WTC11 (cell line): Measurements from ENCODE around the gene EI24. TPM values are rescaled to one million over a fixed set of nuclear protein-coding genes. Genes with fewer than 3 reads are reported as not detected.

Experiments
- ATAC-seq: fragments of 200-7000 bp; cut with Tn5 transposase; 2 replicates; pipeline ENCODE4 v1.10.0; 2021; ENCODE audit warnings: mild to moderate bottlenecking, moderate library complexity
- CTCF ChIA-PET: fragments of 300-600 bp; sonication (Branson Sonifier 250); formaldehyde crosslinking; loops from one replicate; lab custom pipeline; 2021; ENCODE audit warnings: antibody characterized with exemption; lab: Charles Lee
- POLR2A ChIA-PET: fragments of 350-600 bp; sonication (Branson Sonifier 250); formaldehyde crosslinking; loops from one replicate; lab custom pipeline; 2021; ENCODE audit warnings: antibody characterized with exemption; lab: Charles Lee
- DNase-seq: peaks from one replicate; pipeline ENCODE4 v3.0.0; 2021; ENCODE audit warnings: low spot score
- H3K27ac Mint-ChIP-seq: 2 replicates; pipeline ENCODE4 v1.8.0; 2021; ENCODE audit warnings: mixed read lengths
- H3K27me3 Mint-ChIP-seq: 2 replicates; pipeline ENCODE4 v1.8.0; 2021; ENCODE audit warnings: low read depth, mild to moderate bottlenecking, moderate library complexity, mixed read lengths
- H3K36me3 Mint-ChIP-seq: 2 replicates; pipeline ENCODE4 v1.8.0; 2021; ENCODE audit warnings: mixed read lengths
- H3K4me1 Mint-ChIP-seq: 2 replicates; pipeline ENCODE4 v1.8.0; 2022; ENCODE audit warnings: mixed read lengths
- H3K4me3 Mint-ChIP-seq: 2 replicates; pipeline ENCODE4 v1.8.0; 2021; ENCODE audit warnings: mild to moderate bottlenecking, moderate library complexity, mixed read lengths
- H3K9me3 Mint-ChIP-seq: 2 replicates; pipeline ENCODE4 v1.8.0; 2021; ENCODE audit warnings: mixed read lengths
- ATF3 ChIP-seq: sonication (generic); formaldehyde crosslinking; conservative IDR thresholded peaks from 2 replicates; pipeline ENCODE4 v1.8.1; 2022; ENCODE audit warnings: mild to moderate bottlenecking, missing genetic modification reagents
- CBFB ChIP-seq: sonication (generic); formaldehyde crosslinking; IDR thresholded peaks from 2 replicates; pipeline ENCODE4 v1.8.1; 2022; ENCODE audit warnings: mild to moderate bottlenecking, low read depth, missing genetic modification reagents
- EMX1 ChIP-seq: fragments of 250-450 bp; sonication (Bioruptor Pico); IDR thresholded peaks from 2 replicates; pipeline ENCODE4 v1.8.0; 2021; ENCODE audit warnings: mild to moderate bottlenecking
- ERG ChIP-seq: fragments of 250-450 bp; sonication (Bioruptor Pico); IDR thresholded peaks from 2 replicates; pipeline ENCODE4 v1.8.0; 2021; ENCODE audit warnings: mild to moderate bottlenecking
- FOXJ3 ChIP-seq: sonication (generic); formaldehyde crosslinking; IDR thresholded peaks from 2 replicates; pipeline ENCODE4 v1.9.0; 2021; ENCODE audit warnings: missing genetic modification reagents, mild to moderate bottlenecking, borderline replicate concordance
- HMGA2 ChIP-seq: fragments of 250-450 bp; sonication (Bioruptor Pico); IDR thresholded peaks from 2 replicates; pipeline ENCODE4 v1.4.0; 2021; ENCODE audit warnings: mild to moderate bottlenecking, moderate library complexity
- NFATC4 ChIP-seq: fragments of 250-450 bp; sonication (Bioruptor Pico); IDR thresholded peaks from 2 replicates; pipeline ENCODE4 v1.9.0; 2021; ENCODE audit warnings: mild to moderate bottlenecking
- NR2C2 ChIP-seq: sonication (generic); formaldehyde crosslinking; IDR thresholded peaks from 2 replicates; pipeline ENCODE4 v1.8.0; 2022; ENCODE audit warnings: mild to moderate bottlenecking, missing genetic modification reagents
- OVOL2 ChIP-seq: fragments of 250-450 bp; sonication (Bioruptor Pico); IDR thresholded peaks from 2 replicates; pipeline ENCODE4 v1.9.0; 2021; ENCODE audit warnings: mild to moderate bottlenecking, borderline replicate concordance
- SP1 ChIP-seq: sonication (generic); formaldehyde crosslinking; conservative IDR thresholded peaks from 2 replicates; pipeline ENCODE4 v1.8.1; 2022; ENCODE audit warnings: missing genetic modification reagents
- TEAD4 ChIP-seq: sonication (generic); formaldehyde crosslinking; IDR thresholded peaks from 2 replicates; pipeline ENCODE4 v1.8.0; 2022; ENCODE audit warnings: mild to moderate bottlenecking, missing genetic modification reagents
- ZBTB21 ChIP-seq: sonication (generic); formaldehyde crosslinking; IDR thresholded peaks from 2 replicates; pipeline ENCODE4 v1.8.1; 2023; ENCODE audit warnings: mild to moderate bottlenecking, missing genetic modification reagents, borderline replicate concordance
- ZNF121 ChIP-seq: sonication (generic); formaldehyde crosslinking; IDR thresholded peaks from 2 replicates; pipeline ENCODE4 v1.8.0; 2023; ENCODE audit warnings: missing genetic modification reagents
- ZNF423 ChIP-seq: fragments of 250-450 bp; sonication (Bioruptor Pico); IDR thresholded peaks from 2 replicates; pipeline ENCODE4 v2.1.2; 2022; ENCODE audit warnings: mild to moderate bottlenecking, moderate library complexity
- total RNA-seq: library from RNA; stranded (reverse); gene quantifications from 3 replicates; pipeline ENCODE4 v1.2.3, GENCODE V29; 2021
- TF ChIP-seq, protein P1 (sequence below): sonication (generic); formaldehyde crosslinking; IDR thresholded peaks from 2 replicates; pipeline ENCODE4 v1.8.1; 2022; ENCODE audit warnings: mild to moderate bottlenecking, moderate library complexity, missing genetic modification reagents
- TF ChIP-seq, protein P2 (sequence below): fragments of 200-600 bp; IDR thresholded peaks from 2 replicates; pipeline ENCODE4 v1.8.0; 2022; ENCODE audit warnings: antibody characterized with exemption
- TF ChIP-seq, protein P3 (sequence below): sonication (generic); formaldehyde crosslinking; IDR thresholded peaks from 2 replicates; pipeline ENCODE4 v1.8.1; 2022; ENCODE audit warnings: low read depth, mild to moderate bottlenecking, moderate library complexity, missing genetic modification reagents, borderline replicate concordance
- TF ChIP-seq, protein P4 (sequence below): sonication (generic); formaldehyde crosslinking; IDR thresholded peaks from 2 replicates; pipeline ENCODE4 v1.8.0; 2023; ENCODE audit warnings: missing genetic modification reagents
- TF ChIP-seq, protein P5 (sequence below): sonication (generic); formaldehyde crosslinking; IDR thresholded peaks from 2 replicates; pipeline ENCODE4 v1.8.1; 2023; ENCODE audit warnings: mild to moderate bottlenecking, missing genetic modification reagents
- TF ChIP-seq, protein P6 (sequence below): sonication (generic); formaldehyde crosslinking; IDR thresholded peaks from 2 replicates; pipeline ENCODE4 v1.8.1; 2023; ENCODE audit warnings: mild to moderate bottlenecking, missing genetic modification reagents, borderline replicate concordance

EI24 gene
- total RNA-seq, 1 experiment from 2014 or later: 120 TPM

- H3K9me3 Mint-ChIP-seq: peaks cover 14% of the 10 kb centered on the region
- TF ChIP-seq ZNF121 (CRISPR knock-in tag) (no peak), HMGA2 (CRISPR knock-in tag) (no peak), ZBTB21 (CRISPR knock-in tag) (0 out of 2 replicates have a peak, but pooled peaks have one; percentile 6), ERG (no peak)
- TF ChIP-seq, protein P1, sequence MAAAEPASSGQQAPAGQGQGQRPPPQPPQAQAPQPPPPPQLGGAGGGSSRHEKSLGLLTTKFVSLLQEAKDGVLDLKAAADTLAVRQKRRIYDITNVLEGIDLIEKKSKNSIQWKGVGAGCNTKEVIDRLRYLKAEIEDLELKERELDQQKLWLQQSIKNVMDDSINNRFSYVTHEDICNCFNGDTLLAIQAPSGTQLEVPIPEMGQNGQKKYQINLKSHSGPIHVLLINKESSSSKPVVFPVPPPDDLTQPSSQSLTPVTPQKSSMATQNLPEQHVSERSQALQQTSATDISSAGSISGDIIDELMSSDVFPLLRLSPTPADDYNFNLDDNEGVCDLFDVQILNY (CRISPR knock-in tag): no peak
- ChIA-PET POLR2A (interaction anchor here (0.6 to 1.2 kb wide), 5 partner anchors 10 to 62 kb away, joined by 3 read pairs; partner anchors contain the start of gene STT3A), CTCF (interaction anchor here (0.7 to 2.5 kb wide), 17 partner anchors 10 to 479 kb away, joined by 3 to 7 read pairs (median 4); partner anchors contain the start of genes FEZ1, HYLS1 and PUS3)
- no peak for DNase-seq
- H3K4me3 Mint-ChIP-seq: peak overlapping the region; percentile 80
- no peak overlapping the region; the same call in 1 of the 2 replicates for H3K27ac Mint-ChIP-seq
- peaks cover 17% of the 10 kb centered on the region for H3K36me3 Mint-ChIP-seq
- peaks cover 14% of the 10 kb centered on the region for H3K4me1 Mint-ChIP-seq
- ATAC-seq: no peak
- no peaks in the 10 kb centered on the region; the same call in 1 of the 2 replicates for H3K27me3 Mint-ChIP-seq
These were observed 791 bp downstream of the EI24 start for GRCh38 chr11:125569915-125570621.

DNA sequence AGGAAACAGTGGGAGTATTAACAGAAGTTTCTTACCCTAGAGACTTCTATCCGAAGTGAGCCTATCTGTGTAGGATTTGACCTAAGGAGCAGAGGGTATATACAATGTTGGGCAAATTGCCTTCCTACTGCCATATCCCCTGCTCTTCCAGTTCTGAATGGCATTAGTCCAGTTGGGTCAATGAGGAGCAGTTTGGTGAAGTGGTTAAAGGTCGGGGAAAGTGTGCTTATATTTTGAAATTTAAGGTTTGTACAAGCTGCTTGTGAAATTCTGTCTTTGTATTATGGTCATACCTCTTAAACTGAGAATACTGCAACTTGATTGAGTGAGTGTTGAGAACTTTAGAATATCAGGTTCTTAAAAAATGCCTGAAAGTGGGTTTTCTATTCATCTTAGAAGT lies 1.7 kb downstream of the EI24 start:
- TF ChIP-seq, protein P2, sequence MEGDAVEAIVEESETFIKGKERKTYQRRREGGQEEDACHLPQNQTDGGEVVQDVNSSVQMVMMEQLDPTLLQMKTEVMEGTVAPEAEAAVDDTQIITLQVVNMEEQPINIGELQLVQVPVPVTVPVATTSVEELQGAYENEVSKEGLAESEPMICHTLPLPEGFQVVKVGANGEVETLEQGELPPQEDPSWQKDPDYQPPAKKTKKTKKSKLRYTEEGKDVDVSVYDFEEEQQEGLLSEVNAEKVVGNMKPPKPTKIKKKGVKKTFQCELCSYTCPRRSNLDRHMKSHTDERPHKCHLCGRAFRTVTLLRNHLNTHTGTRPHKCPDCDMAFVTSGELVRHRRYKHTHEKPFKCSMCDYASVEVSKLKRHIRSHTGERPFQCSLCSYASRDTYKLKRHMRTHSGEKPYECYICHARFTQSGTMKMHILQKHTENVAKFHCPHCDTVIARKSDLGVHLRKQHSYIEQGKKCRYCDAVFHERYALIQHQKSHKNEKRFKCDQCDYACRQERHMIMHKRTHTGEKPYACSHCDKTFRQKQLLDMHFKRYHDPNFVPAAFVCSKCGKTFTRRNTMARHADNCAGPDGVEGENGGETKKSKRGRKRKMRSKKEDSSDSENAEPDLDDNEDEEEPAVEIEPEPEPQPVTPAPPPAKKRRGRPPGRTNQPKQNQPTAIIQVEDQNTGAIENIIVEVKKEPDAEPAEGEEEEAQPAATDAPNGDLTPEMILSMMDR: no peak
- TF ChIP-seq NFATC4 (CRISPR knock-in tag) (no peak), TEAD4 (CRISPR knock-in tag) (no peak), FOXJ3 (CRISPR knock-in tag) (no peak), ATF3 (CRISPR knock-in tag) (no peak), OVOL2 (CRISPR knock-in tag) (no peak), EMX1 (CRISPR knock-in tag) (no peak), SP1 (CRISPR knock-in tag) (no peak)
- TF ChIP-seq, protein P3, sequence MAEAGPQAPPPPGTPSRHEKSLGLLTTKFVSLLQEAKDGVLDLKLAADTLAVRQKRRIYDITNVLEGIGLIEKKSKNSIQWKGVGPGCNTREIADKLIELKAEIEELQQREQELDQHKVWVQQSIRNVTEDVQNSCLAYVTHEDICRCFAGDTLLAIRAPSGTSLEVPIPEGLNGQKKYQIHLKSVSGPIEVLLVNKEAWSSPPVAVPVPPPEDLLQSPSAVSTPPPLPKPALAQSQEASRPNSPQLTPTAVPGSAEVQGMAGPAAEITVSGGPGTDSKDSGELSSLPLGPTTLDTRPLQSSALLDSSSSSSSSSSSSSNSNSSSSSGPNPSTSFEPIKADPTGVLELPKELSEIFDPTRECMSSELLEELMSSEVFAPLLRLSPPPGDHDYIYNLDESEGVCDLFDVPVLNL (CRISPR knock-in tag): no peak
- TF ChIP-seq, protein P4, sequence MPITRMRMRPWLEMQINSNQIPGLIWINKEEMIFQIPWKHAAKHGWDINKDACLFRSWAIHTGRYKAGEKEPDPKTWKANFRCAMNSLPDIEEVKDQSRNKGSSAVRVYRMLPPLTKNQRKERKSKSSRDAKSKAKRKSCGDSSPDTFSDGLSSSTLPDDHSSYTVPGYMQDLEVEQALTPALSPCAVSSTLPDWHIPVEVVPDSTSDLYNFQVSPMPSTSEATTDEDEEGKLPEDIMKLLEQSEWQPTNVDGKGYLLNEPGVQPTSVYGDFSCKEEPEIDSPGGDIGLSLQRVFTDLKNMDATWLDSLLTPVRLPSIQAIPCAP (CRISPR knock-in tag): no peak
- Mint-ChIP-seq H3K27me3 (no peaks in the 10 kb centered on the region; the same call in 1 of the 2 replicates), H3K4me3 (peak overlapping the region; percentile 80), H3K9me3 (peaks cover 14% of the 10 kb centered on the region), H3K4me1 (peaks cover 14% of the 10 kb centered on the region), H3K36me3 (peaks cover 24% of the 10 kb centered on the region), H3K27ac (peak overlapping the region; percentile 29; the same call in 1 of the 2 replicates)
- CTCF ChIA-PET: interaction anchor here (1.0 to 1.2 kb wide), 2 partner anchors 207 to 332 kb away, joined by 3 read pairs; partner anchors contain the start of gene PUS3
- DNase-seq (no peak), ATAC-seq (no peak)
- POLR2A ChIA-PET: no interaction called here

DNA sequence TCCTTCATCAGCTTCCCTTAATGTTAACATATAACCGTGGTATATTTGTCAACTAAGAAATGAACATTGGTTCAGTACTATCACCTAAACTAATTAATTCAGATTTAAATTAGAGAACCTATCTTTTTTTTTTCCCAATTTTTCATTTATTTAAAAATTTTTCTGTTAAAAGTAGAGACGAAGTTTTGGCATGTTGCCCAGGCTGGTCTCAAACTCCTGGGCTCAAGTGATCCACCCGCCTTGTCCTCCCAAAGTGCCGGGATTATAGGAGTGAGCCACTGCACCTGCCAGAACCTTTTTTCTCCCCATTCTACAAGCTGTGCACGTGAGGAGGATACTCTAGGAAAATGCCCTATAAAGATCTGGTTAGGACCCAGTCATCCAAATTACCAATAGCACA lies 3.6 kb downstream of the EI24 start:
- ChIA-PET POLR2A (no interaction called here), CTCF (no interaction called here)
- no peak overlapping the region for H3K27ac Mint-ChIP-seq
- H3K4me1 Mint-ChIP-seq: peaks cover 14% of the 10 kb centered on the region
- ATAC-seq (no peak), DNase-seq (no peak)
- H3K36me3 Mint-ChIP-seq: peaks cover 34% of the 10 kb centered on the region
- no peak overlapping the region for H3K4me3 Mint-ChIP-seq
- H3K27me3 Mint-ChIP-seq: no peaks in the 10 kb centered on the region
- no peaks in the 10 kb centered on the region for H3K9me3 Mint-ChIP-seq
- no peak for TF ChIP-seq NR2C2 (CRISPR knock-in tag)
- TF ChIP-seq ZNF423 (CRISPR knock-in tag): no peak
- TF ChIP-seq, protein P5, sequence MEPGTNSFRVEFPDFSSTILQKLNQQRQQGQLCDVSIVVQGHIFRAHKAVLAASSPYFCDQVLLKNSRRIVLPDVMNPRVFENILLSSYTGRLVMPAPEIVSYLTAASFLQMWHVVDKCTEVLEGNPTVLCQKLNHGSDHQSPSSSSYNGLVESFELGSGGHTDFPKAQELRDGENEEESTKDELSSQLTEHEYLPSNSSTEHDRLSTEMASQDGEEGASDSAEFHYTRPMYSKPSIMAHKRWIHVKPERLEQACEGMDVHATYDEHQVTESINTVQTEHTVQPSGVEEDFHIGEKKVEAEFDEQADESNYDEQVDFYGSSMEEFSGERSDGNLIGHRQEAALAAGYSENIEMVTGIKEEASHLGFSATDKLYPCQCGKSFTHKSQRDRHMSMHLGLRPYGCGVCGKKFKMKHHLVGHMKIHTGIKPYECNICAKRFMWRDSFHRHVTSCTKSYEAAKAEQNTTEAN: no peak
- TF ChIP-seq CBFB: no peak
- TF ChIP-seq, protein P6, sequence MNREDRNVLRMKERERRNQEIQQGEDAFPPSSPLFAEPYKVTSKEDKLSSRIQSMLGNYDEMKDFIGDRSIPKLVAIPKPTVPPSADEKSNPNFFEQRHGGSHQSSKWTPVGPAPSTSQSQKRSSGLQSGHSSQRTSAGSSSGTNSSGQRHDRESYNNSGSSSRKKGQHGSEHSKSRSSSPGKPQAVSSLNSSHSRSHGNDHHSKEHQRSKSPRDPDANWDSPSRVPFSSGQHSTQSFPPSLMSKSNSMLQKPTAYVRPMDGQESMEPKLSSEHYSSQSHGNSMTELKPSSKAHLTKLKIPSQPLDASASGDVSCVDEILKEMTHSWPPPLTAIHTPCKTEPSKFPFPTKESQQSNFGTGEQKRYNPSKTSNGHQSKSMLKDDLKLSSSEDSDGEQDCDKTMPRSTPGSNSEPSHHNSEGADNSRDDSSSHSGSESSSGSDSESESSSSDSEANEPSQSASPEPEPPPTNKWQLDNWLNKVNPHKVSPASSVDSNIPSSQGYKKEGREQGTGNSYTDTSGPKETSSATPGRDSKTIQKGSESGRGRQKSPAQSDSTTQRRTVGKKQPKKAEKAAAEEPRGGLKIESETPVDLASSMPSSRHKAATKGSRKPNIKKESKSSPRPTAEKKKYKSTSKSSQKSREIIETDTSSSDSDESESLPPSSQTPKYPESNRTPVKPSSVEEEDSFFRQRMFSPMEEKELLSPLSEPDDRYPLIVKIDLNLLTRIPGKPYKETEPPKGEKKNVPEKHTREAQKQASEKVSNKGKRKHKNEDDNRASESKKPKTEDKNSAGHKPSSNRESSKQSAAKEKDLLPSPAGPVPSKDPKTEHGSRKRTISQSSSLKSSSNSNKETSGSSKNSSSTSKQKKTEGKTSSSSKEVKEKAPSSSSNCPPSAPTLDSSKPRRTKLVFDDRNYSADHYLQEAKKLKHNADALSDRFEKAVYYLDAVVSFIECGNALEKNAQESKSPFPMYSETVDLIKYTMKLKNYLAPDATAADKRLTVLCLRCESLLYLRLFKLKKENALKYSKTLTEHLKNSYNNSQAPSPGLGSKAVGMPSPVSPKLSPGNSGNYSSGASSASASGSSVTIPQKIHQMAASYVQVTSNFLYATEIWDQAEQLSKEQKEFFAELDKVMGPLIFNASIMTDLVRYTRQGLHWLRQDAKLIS (CRISPR knock-in tag): no peak
